GM12865 (cell line): ENCODE measurements around the gene LIN9.
A peak's percentile ranks its signal among the peaks of the same experiment; 100 is the strongest.

Source experiments
- DNase-seq: peaks from one replicate; pipeline ENCODE4 v3.0.0; 2010; ENCODE audit warnings: low read depth
- H3K4me3 ChIP-seq: 2 replicates; pipeline ENCODE4 v1.5.1; 2011; ENCODE audit warnings: mild to moderate bottlenecking, low read depth, low read length, control low read depth
- CTCF ChIP-seq: IDR thresholded peaks from 2 replicates; pipeline ENCODE4 v1.5.1; 2011; ENCODE audit warnings: low read length, control low read depth, low read depth, inconsistent platforms; ENCODE audit not compliant: insufficient read depth; ENCODE audit errors: missing control alignments

Gene LIN9

DNA sequence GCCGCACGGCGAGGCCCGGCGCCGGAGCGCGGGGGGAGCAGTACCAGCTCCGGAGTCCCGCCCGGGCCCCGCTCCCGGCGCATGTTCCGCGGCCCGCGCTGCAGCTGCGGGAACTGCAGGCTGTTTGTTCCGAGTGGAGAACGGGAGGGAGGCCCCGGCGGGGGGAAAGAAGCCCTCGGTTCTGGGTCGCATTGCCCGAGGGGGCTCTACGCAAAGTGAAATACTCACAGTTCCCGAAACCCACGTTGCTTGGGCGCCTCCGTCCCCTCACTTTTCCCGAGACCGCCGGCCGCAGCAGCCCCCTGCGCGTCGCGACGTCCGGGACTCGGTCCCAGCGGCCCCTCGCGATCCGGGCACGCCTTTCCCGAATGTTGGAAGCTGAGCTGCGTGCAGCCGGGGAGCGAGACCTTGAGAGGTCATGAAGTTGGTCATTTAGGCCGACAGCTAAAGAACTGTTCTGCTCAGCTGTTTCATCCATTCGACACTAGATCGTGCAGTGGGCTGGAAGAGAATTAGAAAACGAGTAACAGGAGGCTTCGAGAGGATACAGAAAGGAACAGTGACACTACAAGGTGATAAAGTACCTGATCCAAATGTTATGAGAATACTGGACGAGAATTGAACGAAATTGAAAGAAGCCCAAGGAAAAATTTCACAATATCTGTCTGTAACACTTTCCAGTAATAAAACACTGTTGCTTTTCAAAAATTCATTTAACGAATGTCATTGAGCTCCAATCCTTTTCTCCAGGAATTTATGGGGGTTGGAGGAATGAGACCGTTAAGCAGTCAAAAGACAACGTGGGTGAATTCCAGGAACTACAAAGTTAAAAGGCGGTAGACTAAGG is 657 bp upstream of the LIN9 start:
- peak overlapping the region; percentile 69 for H3K4me3 ChIP-seq
- TF ChIP-seq CTCF, result no peak
- DNase-seq, result peak; percentile 27

DNA sequence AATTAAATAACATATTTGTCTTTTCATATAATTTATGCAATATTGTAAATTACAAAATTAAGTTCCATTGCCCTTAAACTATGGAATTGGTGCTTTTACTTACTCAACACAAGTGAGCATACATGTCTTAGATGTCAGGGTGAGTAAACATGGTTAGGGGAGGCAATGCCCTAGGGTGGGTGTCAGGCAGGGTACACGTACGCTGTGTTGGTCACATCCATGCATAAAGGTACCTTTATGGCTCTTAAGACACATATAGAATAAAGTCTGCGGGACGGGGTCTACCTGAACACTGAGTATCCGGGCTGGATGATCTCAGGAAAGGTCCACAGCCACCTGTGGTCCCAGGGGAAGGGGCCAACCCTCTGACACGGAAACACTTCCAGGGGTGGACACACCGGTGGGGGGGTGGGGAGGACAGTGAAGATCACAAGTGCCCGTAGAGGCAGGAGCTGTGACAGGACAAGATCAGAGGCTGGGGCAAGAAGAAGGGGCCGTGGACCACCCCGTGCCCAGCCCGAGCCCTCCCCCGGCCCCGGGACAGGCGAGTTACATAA is 720 bp downstream of the LIN9 start:
- no peak for TF ChIP-seq CTCF
- peak overlapping the region; percentile 97 for H3K4me3 ChIP-seq
- DNase-seq, result peak; percentile 51

GRCh38 chr1:226306425-226306824 is 2.5 kb downstream of the LIN9 start:
- no peak for DNase-seq

DNA sequence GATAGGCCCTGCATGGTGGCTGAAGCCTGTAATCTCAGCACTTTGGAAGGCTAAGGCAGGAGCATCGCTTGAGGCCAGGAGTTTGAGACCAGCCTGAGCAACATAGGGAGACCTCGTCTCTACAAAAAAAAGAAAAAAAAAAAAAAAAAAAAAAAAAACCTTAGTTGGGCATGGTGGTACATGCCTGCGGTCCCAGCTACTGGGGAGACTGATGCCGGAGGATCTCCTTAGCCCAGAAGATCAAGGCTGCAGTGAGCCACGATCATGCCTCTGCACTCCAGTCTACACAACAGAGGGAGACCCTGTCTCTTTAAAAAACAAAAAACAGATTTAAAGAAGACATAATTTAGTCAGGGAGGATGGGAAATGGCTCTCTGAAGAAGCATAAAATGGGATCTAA is 3.8 kb downstream of the LIN9 start:
- TF ChIP-seq CTCF, result no peak
- H3K4me3 ChIP-seq, result no peak overlapping the region
- no peak for DNase-seq

More at GRCh38 chr1:226306425-226306824, 2.5 kb downstream of the LIN9 start:
- no peak overlapping the region for H3K4me3 ChIP-seq
- TF ChIP-seq CTCF, result no peak

GRCh38 chr1:226304291-226304955 is 4.5 kb downstream of the LIN9 start:
- DNase-seq, result no peak
- H3K4me3 ChIP-seq, result no peak overlapping the region
- no peak for TF ChIP-seq CTCF

GRCh38 chr1:226302731-226303130 is 6.2 kb downstream of the LIN9 start:
- no peak for TF ChIP-seq CTCF
- peak; percentile 6 for DNase-seq
- no peak overlapping the region for H3K4me3 ChIP-seq

GRCh38 chr1:226296911-226297310 is 12.1 kb downstream of the LIN9 start:
- H3K4me3 ChIP-seq, result no peak overlapping the region
- DNase-seq, result no peak
- TF ChIP-seq CTCF, result no peak
